Natural killer cell treated with Interleukin-12 subunit alpha and Interleukin-12 subunit beta and Interleukin-15 and Interleukin-18, amount 100 ng/mL, for 72 hours (primary cell): Measurements from ENCODE around the gene PJA2. TPM values are rescaled to one million over a fixed set of nuclear protein-coding genes. Genes with fewer than 3 reads are reported as not detected.
A peak's percentile ranks its signal among the peaks of the same experiment; 100 is the strongest.
"Not testable (repeated sequence)": the region's sequence is repeated elsewhere in the genome, so short reads cannot be mapped to it uniquely, and the experiment has no call there.

Experiments used
- ATAC-seq, 2 donors: fragments of 150-1000 bp; cut with Tn5 transposase in 1 of 2; sonication (Bioruptor Pico), chemical (Tn5 transposase) in 1 of 2; 2 replicates each; pipeline ENCODE4 v1.10.0; 2021
- DNase-seq: peaks from one replicate; pipeline ENCODE4 v3.0.0; 2022; ENCODE audit warnings: low spot score
- H3K27ac Mint-ChIP-seq, 2 donors: 1 replicate in 1 of 2; 2 replicates in 1 of 2; pipeline ENCODE4 v1.8.0; 2022; ENCODE audit warnings: mixed read lengths in 2 of 2, mild to moderate bottlenecking in 1 of 2, moderate library complexity in 1 of 2
- H3K27me3 Mint-ChIP-seq, 2 donors: 1 replicate in 1 of 2; 2 replicates in 1 of 2; pipeline ENCODE4 v1.8.0; 2022; ENCODE audit warnings: mixed read lengths in 2 of 2
- H3K36me3 Mint-ChIP-seq: one replicate; pipeline ENCODE4 v1.8.0; 2022; ENCODE audit warnings: mixed read lengths
- H3K4me1 Mint-ChIP-seq, 2 donors: 1 replicate in 1 of 2; 2 replicates in 1 of 2; pipeline ENCODE4 v1.8.0; 2022; ENCODE audit warnings: low read depth in 2 of 2, mixed read lengths in 2 of 2, mild to moderate bottlenecking in 1 of 2
- H3K4me3 Mint-ChIP-seq: one replicate; pipeline ENCODE4 v1.8.0; 2022; ENCODE audit warnings: mixed read lengths
- H3K9me3 Mint-ChIP-seq: 2 replicates; pipeline ENCODE4 v1.8.0; 2022; ENCODE audit warnings: mixed read lengths
- total RNA-seq, 2 donors: library from RNA; stranded (reverse); gene quantifications; one replicate each; pipeline ENCODE4 v1.2.3, GENCODE V29; 2022

Gene PJA2
- 10 to 100 TPM; 45.4 to 71.8 TPM for total RNA-seq

- Mint-ChIP-seq H3K27ac (peak within 1 kb of the TSS; percentile 97 to 98), H3K4me1 (peaks cover 41 to 42% of the 10 kb centered on the region in 2 donors), H3K36me3 (peaks cover 8% of the 10 kb centered on the region), H3K9me3 (peaks cover 8% of the 10 kb centered on the region), H3K27me3 (no peaks in the 10 kb centered on the region), H3K4me3 (peak within 1 kb of the TSS; percentile 99)
- peak; percentile 94 to 95 for ATAC-seq
- DNase-seq, result peak; percentile 98
These were observed at the start of gene PJA2 for GRCh38 chr5:109409844-109410388. Gene PJA2, minus strand, starts transcription at chr5:109409974. Its CDS starts 26,541 bp downstream, at chr5:109383433.

GRCh38 chr5:109455598-109456096, 45.9 kb upstream of the PJA2 start:
- no peaks in the 10 kb centered on the region for H3K9me3 Mint-ChIP-seq
- peak; percentile 83 to 100 for ATAC-seq
- peaks cover 4 to 5% of the 10 kb centered on the region in 2 donors for H3K4me1 Mint-ChIP-seq
- DNase-seq, result no peak
- no peak overlapping the region for H3K4me3 Mint-ChIP-seq
- peaks cover 6 to 9% of the 10 kb centered on the region in 2 donors for H3K27me3 Mint-ChIP-seq
- no peak overlapping the region for H3K27ac Mint-ChIP-seq
- no peaks in the 10 kb centered on the region for H3K36me3 Mint-ChIP-seq

- no peak overlapping the region for H3K4me3 Mint-ChIP-seq
- H3K36me3 Mint-ChIP-seq, result no peaks in the 10 kb centered on the region
These were observed 45.1 kb upstream of the PJA2 start for GRCh38 chr5:109454731-109455505.

GRCh38 chr5:109453251-109453650, 43.5 kb upstream of the PJA2 start:
- Mint-ChIP-seq H3K27me3 (peaks cover 2 to 5% of the 10 kb centered on the region in 2 donors), H3K27ac (no peak overlapping the region), H3K4me3 (no peak overlapping the region), H3K4me1 (peaks cover 5 to 7% of the 10 kb centered on the region in 2 donors), H3K36me3 (no peaks in the 10 kb centered on the region), H3K9me3 (no peaks in the 10 kb centered on the region)
- DNase-seq, result no peak
- no peak for ATAC-seq

More at GRCh38 chr5:109454731-109455505, 45.1 kb upstream of the PJA2 start:
- peaks cover 6 to 9% of the 10 kb centered on the region in 2 donors for H3K27me3 Mint-ChIP-seq
- no peak overlapping the region for H3K27ac Mint-ChIP-seq
- H3K4me1 Mint-ChIP-seq, result peaks cover 5 to 7% of the 10 kb centered on the region in 2 donors
- H3K9me3 Mint-ChIP-seq, result no peaks in the 10 kb centered on the region
- DNase-seq (no peak), ATAC-seq (no peak)

- no peak for DNase-seq
- no peak overlapping the region for H3K27ac Mint-ChIP-seq
- H3K4me1 Mint-ChIP-seq, result peaks cover 5 to 7% of the 10 kb centered on the region in 2 donors
- peaks cover 0 to 4% of the 10 kb centered on the region in 2 donors for H3K27me3 Mint-ChIP-seq
- no peaks in the 10 kb centered on the region for H3K36me3 Mint-ChIP-seq
- H3K9me3 Mint-ChIP-seq, result no peaks in the 10 kb centered on the region
- H3K4me3 Mint-ChIP-seq, result no peak overlapping the region
- ATAC-seq, result no peak
These were observed 42.9 kb upstream of the PJA2 start for GRCh38 chr5:109452661-109453060.

GRCh38 chr5:109451146-109451545, 41.4 kb upstream of the PJA2 start:
- no peak for ATAC-seq

GRCh38 chr5:109450129-109450877, 40.5 kb upstream of the PJA2 start:
- Mint-ChIP-seq H3K4me1 (peaks cover 0 to 3% of the 10 kb centered on the region in 2 donors), H3K4me3 (no peak overlapping the region), H3K9me3 (no peaks in the 10 kb centered on the region)

More at GRCh38 chr5:109451146-109451545, 41.4 kb upstream of the PJA2 start:
- DNase-seq, result no peak
- Mint-ChIP-seq H3K36me3 (no peaks in the 10 kb centered on the region), H3K27me3 (peaks cover 0 to 4% of the 10 kb centered on the region in 2 donors), H3K27ac (no peak overlapping the region), H3K4me3 (no peak overlapping the region), H3K4me1 (peaks cover 5 to 7% of the 10 kb centered on the region in 2 donors), H3K9me3 (no peaks in the 10 kb centered on the region)

GRCh38 chr5:109448838-109449237, 39.1 kb upstream of the PJA2 start:
- H3K4me3 Mint-ChIP-seq, result no peak overlapping the region
- DNase-seq (no peak), ATAC-seq (no peak)
- H3K36me3 Mint-ChIP-seq, result no peaks in the 10 kb centered on the region
- H3K9me3 Mint-ChIP-seq, result no peaks in the 10 kb centered on the region
- H3K4me1 Mint-ChIP-seq, result peaks cover 0 to 3% of the 10 kb centered on the region in 2 donors
- no peak overlapping the region for H3K27ac Mint-ChIP-seq
- H3K27me3 Mint-ChIP-seq, result peaks cover 0 to 5% of the 10 kb centered on the region in 2 donors

More at GRCh38 chr5:109450129-109450877, 40.5 kb upstream of the PJA2 start:
- no peaks in the 10 kb centered on the region for H3K36me3 Mint-ChIP-seq
- DNase-seq, result no peak
- no peak overlapping the region for H3K27ac Mint-ChIP-seq
- H3K27me3 Mint-ChIP-seq, result peaks cover 0 to 3% of the 10 kb centered on the region in 2 donors
- ATAC-seq, result no peak

GRCh38 chr5:109439590-109439989, 29.8 kb upstream of the PJA2 start:
- no peak overlapping the region for H3K27ac Mint-ChIP-seq
- no peaks in the 10 kb centered on the region for H3K9me3 Mint-ChIP-seq
- ATAC-seq (no peak), DNase-seq (no peak)
- H3K4me3 Mint-ChIP-seq, result no peak overlapping the region
- H3K4me1 Mint-ChIP-seq, result no peaks in the 10 kb centered on the region
- no peaks in the 10 kb centered on the region for H3K36me3 Mint-ChIP-seq
- H3K27me3 Mint-ChIP-seq, result peaks cover 0 to 6% of the 10 kb centered on the region in 2 donors

- no peak overlapping the region for H3K4me3 Mint-ChIP-seq
- no peak overlapping the region for H3K27ac Mint-ChIP-seq
- H3K4me1 Mint-ChIP-seq, result no peaks in the 10 kb centered on the region
- ATAC-seq (no peak), DNase-seq (no peak)
- peaks cover 8 to 24% of the 10 kb centered on the region in 2 donors for H3K27me3 Mint-ChIP-seq
- no peaks in the 10 kb centered on the region for H3K36me3 Mint-ChIP-seq
- no peaks in the 10 kb centered on the region for H3K9me3 Mint-ChIP-seq
These were observed 16.3 kb upstream of the PJA2 start for GRCh38 chr5:109426075-109426474.

- H3K27ac Mint-ChIP-seq, H3K36me3 Mint-ChIP-seq, H3K9me3 Mint-ChIP-seq, H3K4me3 Mint-ChIP-seq, ATAC-seq, H3K4me1 Mint-ChIP-seq, DNase-seq: not testable (repeated sequence)
- H3K27me3 Mint-ChIP-seq, result peaks cover 8 to 24% of the 10 kb centered on the region in 2 donors
These were observed 15.7 kb upstream of the PJA2 start for GRCh38 chr5:109425521-109425920.

GRCh38 chr5:109421956-109422355, 12.2 kb upstream of the PJA2 start:
- Mint-ChIP-seq H3K36me3 (no peaks in the 10 kb centered on the region), H3K27me3 (peaks cover 6 to 12% of the 10 kb centered on the region in 2 donors), H3K4me3 (no peak overlapping the region), H3K27ac (no peak overlapping the region), H3K4me1 (no peaks in the 10 kb centered on the region), H3K9me3 (no peaks in the 10 kb centered on the region)
- ATAC-seq, result no peak
- no peak for DNase-seq

- no peaks in the 10 kb centered on the region for H3K27me3 Mint-ChIP-seq
- H3K27ac Mint-ChIP-seq, result no peak overlapping the region
- ATAC-seq (no peak), DNase-seq (no peak)
- H3K9me3 Mint-ChIP-seq, result peaks cover 7% of the 10 kb centered on the region
- peaks cover 0 to 5% of the 10 kb centered on the region in 2 donors for H3K4me1 Mint-ChIP-seq
- no peak overlapping the region for H3K4me3 Mint-ChIP-seq
- H3K36me3 Mint-ChIP-seq, result peaks cover 8% of the 10 kb centered on the region
These were observed 9.1 kb upstream of the PJA2 start for GRCh38 chr5:109418712-109419352.
